GM19468 (cell line): ENCODE measurements around the gene CACNA1S.

Experiments
- ATAC-seq: cut with Tn5 transposase; IDR thresholded peaks from one replicate; pipeline ENCODE4 v1.9.1; 2021; ENCODE audit warnings: mild to moderate bottlenecking, moderate library complexity, moderate number of reproducible peaks; ENCODE audit not compliant: unreplicated experiment; ENCODE audit errors: extremely low read depth

CACNA1S gene

GRCh38 chr1:201019321-201019977 is 92.8 kb downstream of the CACNA1S start:
- ATAC-seq = peak; percentile 35

- no peak for ATAC-seq
Observed at GRCh38 chr1:201017828-201018163, 94.4 kb downstream of the CACNA1S start.

GRCh38 chr1:201016943-201017827 is 95.0 kb downstream of the CACNA1S start:
- ATAC-seq = no peak

GRCh38 chr1:201016211-201016651 is 96.0 kb downstream of the CACNA1S start:
- no peak for ATAC-seq

- ATAC-seq = no peak
Observed at GRCh38 chr1:201015551-201016091, 96.6 kb downstream of the CACNA1S start.

GRCh38 chr1:201014816-201015200 is 97.4 kb downstream of the CACNA1S start:
- ATAC-seq = no peak

GRCh38 chr1:201013991-201014815 is 98.0 kb downstream of the CACNA1S start:
- ATAC-seq = no peak

GRCh38 chr1:201013031-201013485 is 99.2 kb downstream of the CACNA1S start:
- no peak for ATAC-seq

GRCh38 chr1:201011616-201012015 is 100.6 kb downstream of the CACNA1S start:
- ATAC-seq = no peak

GRCh38 chr1:201009962-201010645 is 102.1 kb downstream of the CACNA1S start:
- no peak for ATAC-seq

- ATAC-seq = no peak
Observed at GRCh38 chr1:201008666-201009360, 103.4 kb downstream of the CACNA1S start.

- ATAC-seq = no peak
Observed at GRCh38 chr1:201007481-201007880, 104.7 kb downstream of the CACNA1S start.

- no peak for ATAC-seq
Observed at GRCh38 chr1:201006450-201006849, 105.8 kb downstream of the CACNA1S start.

GRCh38 chr1:201004732-201005131 is 107.5 kb downstream of the CACNA1S start:
- no peak for ATAC-seq

GRCh38 chr1:201004154-201004553 is 108.1 kb downstream of the CACNA1S start:
- no peak for ATAC-seq

GRCh38 chr1:201002510-201002909 is 109.7 kb downstream of the CACNA1S start:
- ATAC-seq = no peak

- no peak for ATAC-seq
Observed at GRCh38 chr1:201001962-201002361, 110.3 kb downstream of the CACNA1S start.

- ATAC-seq = no peak
Observed at GRCh38 chr1:201000391-201000790, 111.8 kb downstream of the CACNA1S start.

- no peak for ATAC-seq
Observed at GRCh38 chr1:200999667-201000066, 112.6 kb downstream of the CACNA1S start.
